DOHH2 (cell line): Measurements from ENCODE around the gene COMMD7.

ENCODE experiments used
- EZH2phosphoT487 ChIP-seq: fragments of 200-600 bp; sonication (generic); IDR thresholded peaks from 2 replicates; pipeline ENCODE4 v1.6.1; 2017; ENCODE audit warnings: borderline replicate concordance, mild to moderate bottlenecking, antibody characterized with exemption, low read length, moderate library complexity, mixed read lengths
- TF ChIP-seq, protein P1 (sequence below): fragments of 200-600 bp; sonication (generic); IDR thresholded peaks from one replicate; pipeline ENCODE4 v1.5.1; 2014; ENCODE audit warnings: antibody characterized with exemption, mild to moderate bottlenecking, low read depth, low read length; ENCODE audit not compliant: poor library complexity, severe bottlenecking

DNA sequence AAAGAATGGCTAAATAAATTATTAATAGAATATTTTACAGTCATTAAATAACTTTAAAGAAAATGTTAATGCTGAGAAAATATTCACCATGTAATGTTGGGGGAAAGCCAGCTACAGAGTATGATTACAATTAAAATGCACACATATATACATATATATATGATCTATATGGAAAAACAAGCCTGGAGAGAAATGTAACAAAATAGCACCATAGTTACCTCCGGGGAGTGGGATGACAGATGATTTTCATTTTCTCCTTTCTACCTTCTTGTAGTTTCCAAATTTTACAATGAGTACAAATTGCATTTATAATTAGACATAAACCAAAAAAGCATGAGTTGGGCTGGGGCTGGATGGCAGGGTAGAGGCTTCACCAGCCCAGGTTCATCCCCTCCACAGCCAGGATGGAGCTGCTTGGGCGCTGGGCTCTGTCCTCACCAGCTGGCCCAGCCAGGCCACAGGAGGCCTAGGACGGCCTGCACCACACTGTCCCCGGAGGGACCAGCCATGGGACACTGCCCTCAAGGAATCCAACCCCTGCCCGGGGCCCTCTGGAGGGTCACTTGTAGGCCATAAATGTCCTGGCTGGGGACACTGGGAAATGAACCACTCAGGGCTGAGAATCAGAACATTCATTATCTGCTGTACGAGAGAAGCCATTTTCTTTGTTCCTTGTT is 79.8 kb downstream of the COMMD7 start:
- TF ChIP-seq, protein P1, sequence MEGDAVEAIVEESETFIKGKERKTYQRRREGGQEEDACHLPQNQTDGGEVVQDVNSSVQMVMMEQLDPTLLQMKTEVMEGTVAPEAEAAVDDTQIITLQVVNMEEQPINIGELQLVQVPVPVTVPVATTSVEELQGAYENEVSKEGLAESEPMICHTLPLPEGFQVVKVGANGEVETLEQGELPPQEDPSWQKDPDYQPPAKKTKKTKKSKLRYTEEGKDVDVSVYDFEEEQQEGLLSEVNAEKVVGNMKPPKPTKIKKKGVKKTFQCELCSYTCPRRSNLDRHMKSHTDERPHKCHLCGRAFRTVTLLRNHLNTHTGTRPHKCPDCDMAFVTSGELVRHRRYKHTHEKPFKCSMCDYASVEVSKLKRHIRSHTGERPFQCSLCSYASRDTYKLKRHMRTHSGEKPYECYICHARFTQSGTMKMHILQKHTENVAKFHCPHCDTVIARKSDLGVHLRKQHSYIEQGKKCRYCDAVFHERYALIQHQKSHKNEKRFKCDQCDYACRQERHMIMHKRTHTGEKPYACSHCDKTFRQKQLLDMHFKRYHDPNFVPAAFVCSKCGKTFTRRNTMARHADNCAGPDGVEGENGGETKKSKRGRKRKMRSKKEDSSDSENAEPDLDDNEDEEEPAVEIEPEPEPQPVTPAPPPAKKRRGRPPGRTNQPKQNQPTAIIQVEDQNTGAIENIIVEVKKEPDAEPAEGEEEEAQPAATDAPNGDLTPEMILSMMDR: no peak
- no peak for TF ChIP-seq EZH2phosphoT487
